Retinal pigment epithelial cell (primary cell): ENCODE measurements around the gene UPK1A.

ENCODE experiments used
- DNase-seq: peaks from one replicate; pipeline ENCODE4 v3.0.0-alpha.2; 2010; ENCODE audit warnings: low read depth
- H3K4me3 ChIP-seq: 2 replicates; pipeline ENCODE4 v1.5.1; 2011; ENCODE audit warnings: mild to moderate bottlenecking, low read length, control low read depth, moderate library complexity
- CTCF ChIP-seq: conservative IDR thresholded peaks from 2 replicates; pipeline ENCODE4 v1.5.1; 2011; ENCODE audit warnings: low read depth, low read length, control low read depth, inconsistent platforms

The UPK1A gene

GRCh38 chr19:35665604-35666003 lies 713 bp upstream of the UPK1A start:
- DNase-seq = no peak
- TF ChIP-seq CTCF = no peak
- H3K4me3 ChIP-seq = no peak overlapping the region

- no peak overlapping the region for H3K4me3 ChIP-seq
- no peak for DNase-seq
- no peak for TF ChIP-seq CTCF
Observed at GRCh38 chr19:35669566-35669965, 3.2 kb downstream of the UPK1A start.

GRCh38 chr19:35669974-35670373 lies 3.7 kb downstream of the UPK1A start:
- no peak overlapping the region for H3K4me3 ChIP-seq
- no peak for TF ChIP-seq CTCF
- DNase-seq = no peak

- no peak for DNase-seq
- H3K4me3 ChIP-seq = no peak overlapping the region
- no peak for TF ChIP-seq CTCF
Observed at GRCh38 chr19:35670686-35671085, 4.4 kb downstream of the UPK1A start.

GRCh38 chr19:35671818-35672217 lies 5.5 kb downstream of the UPK1A start:
- no peak overlapping the region for H3K4me3 ChIP-seq
- TF ChIP-seq CTCF = no peak
- DNase-seq = no peak

GRCh38 chr19:35673121-35673804 lies 6.9 kb downstream of the UPK1A start:
- peak overlapping the region; percentile 33 for H3K4me3 ChIP-seq
- TF ChIP-seq CTCF = no peak
- DNase-seq = no peak

GRCh38 chr19:35675589-35676140 lies 9.3 kb downstream of the UPK1A start:
- no peak for DNase-seq
- TF ChIP-seq CTCF = no peak
- no peak overlapping the region for H3K4me3 ChIP-seq
